Measurements from ENCODE around the gene DSN1. TPM values are rescaled to one million over a fixed set of nuclear protein-coding genes. Genes with fewer than 3 reads are reported as not detected.

DSN1 gene
- total and polyA plus RNA-seq, 2 of the 8 experiments (the other 6 are each of a cell fraction or from before 2014, with no cell fraction given): 12.0 to 26.2 TPM

- no peak overlapping the region for H3K4me3 ChIP-seq (ENCODE audit: extremely low read depth in 1 of 4, insufficient read depth in 2 of 4, low read depth in 3 of 4, low read length in 4 of 4)
- H2BK120ac ChIP-seq (replicated peaks; ENCODE audit: low read depth, low read length): no peak overlapping the region
- H3K79me2 ChIP-seq (ENCODE audit: control insufficient read depth in 1 of 2, insufficient read depth in 2 of 2, low read length in 2 of 2): no peaks in the 10 kb centered on the region
- ChIA-PET POLR2A (ENCODE audit: partially characterized antibody) (interaction anchor here (0.7 to 1.0 kb wide), 2 partner anchors 56 to 76 kb away, joined by 3 read pairs; no protein-coding TSS in a partner anchor), CTCF (ENCODE audit: partially characterized antibody) (interaction anchor here (0.6 to 4.5 kb wide), 46 partner anchors 8 to 569 kb away, joined by 3 to 44 read pairs (median 5); a partner anchor contains a TSS)
- no peaks in the 10 kb centered on the region for H3K27me3 ChIP-seq (replicated peaks in 1 of 4; ENCODE audit: control insufficient read depth in 3 of 4, extremely low read depth in 1 of 4, insufficient read depth in 3 of 4, low read length in 3 of 4)
- no peak overlapping the region; the same call in 1 of the 2 replicates for H3K18ac ChIP-seq (ENCODE audit: extremely low read depth, low read length)
- WGBS, 2 experiments (ENCODE audit: extremely low coverage in 1 of 2, insufficient coverage in 1 of 2, insufficient read length in 1 of 2, insufficient replicate concordance in 2 of 2, low coverage in 1 of 2, low lambda C conversion rate in 2 of 2, missing lambda C conversion rate in 1 of 2): 87% methylated on average over 14 of the region's 19 CpGs; no CpG with 5 or more reads in 1 of the 2 experiments
- DNase-seq (ENCODE audit: low read depth in 1 of 2, low spot score in 2 of 2) (peak; percentile 29 to 93), FAIRE-seq (no peak)
- H3K4me1 ChIP-seq (replicated peaks in 1 of 4; ENCODE audit: control insufficient read depth in 3 of 4, insufficient read depth in 4 of 4, low read length in 3 of 4): no peaks in the 10 kb centered on the region
- H2BK12ac ChIP-seq (ENCODE audit: low read depth, low read length): no peak overlapping the region; the same call in 1 of the 2 replicates
- H4K5ac ChIP-seq (ENCODE audit: insufficient read length, low read depth, low read length): no peak overlapping the region
- H3K56ac ChIP-seq (replicated peaks; ENCODE audit: insufficient read length, low read depth, low read length): no peak overlapping the region
- H4K8ac ChIP-seq (ENCODE audit: extremely low read depth, insufficient read depth, low read length): no peak overlapping the region
- H2BK20ac ChIP-seq (ENCODE audit: low read length): no peak overlapping the region
- no peak overlapping the region for H4K91ac ChIP-seq (replicated peaks; ENCODE audit: insufficient read length, low read length)
- H2BK15ac ChIP-seq (ENCODE audit: low read length): no peak overlapping the region
- H3K9ac ChIP-seq (replicated peaks in 1 of 4; ENCODE audit: extremely low read depth in 1 of 4, low read depth in 3 of 4, low read length in 3 of 4): no peak overlapping the region
- H3K23ac ChIP-seq (ENCODE audit: insufficient read length): no peak overlapping the region
- no peak overlapping the region for H2AK5ac ChIP-seq (ENCODE audit: low read depth, low read length)
- no peak overlapping the region for H3K14ac ChIP-seq (ENCODE audit: insufficient read length)
- no peak overlapping the region for H2AFZ ChIP-seq (ENCODE audit: low read length)
- H3K4ac ChIP-seq (replicated peaks; ENCODE audit: insufficient read length, low read depth, low read length): no peak overlapping the region
- H3K9me3 ChIP-seq (ENCODE audit: insufficient read depth in 2 of 2, low read depth in 1 of 2, low read length in 1 of 2): no peaks in the 10 kb centered on the region
- no peaks in the 10 kb centered on the region for H4K20me1 ChIP-seq (replicated peaks in 1 of 2; ENCODE audit: control insufficient read depth in 1 of 2, insufficient read depth in 2 of 2, low read length in 2 of 2)
- 0 out of 2 replicates have a peak, but pooled peaks cover 2% of the 10 kb centered on the region for H3K79me1 ChIP-seq (ENCODE audit: low read depth, low read length)
- H3K36me3 ChIP-seq (ENCODE audit: control insufficient read depth in 2 of 4, insufficient read depth in 4 of 4, low read length in 3 of 4): peaks cover 2 to 39% (median 17%) of the 10 kb centered on the region in 4 experiments; a peak in 7 of 8 replicates
- no peak overlapping the region for H2BK5ac ChIP-seq (ENCODE audit: low read depth, low read length)
- no peak overlapping the region for H3K27ac ChIP-seq (ENCODE audit: low read depth, low read length)
- no peaks in the 10 kb centered on the region for H3K23me2 ChIP-seq (ENCODE audit: low read depth, low read length)
- H3K4me2 ChIP-seq (ENCODE audit: insufficient read depth in 1 of 2, low read depth in 2 of 2, low read length in 2 of 2): no peak overlapping the region
- TF ChIP-seq TEAD4 (IDR thresholded peaks at IDR 0.05; ENCODE audit: low read depth, low read length) (0 out of 2 replicates have a peak, but pooled peaks have one; percentile 3), RAD21 (IDR thresholded peaks at IDR 0.05 in 1 of 2, conservative IDR thresholded peaks at IDR 0.05 in 1 of 2; ENCODE audit: low read depth in 2 of 2, low read length in 2 of 2) (peak; percentile 50 to 63; a peak in 3 of 4 replicates), CTCF (IDR thresholded peaks at IDR 0.05; ENCODE audit: control extremely low read depth in 1 of 3, insufficient read depth in 1 of 3, low read depth in 1 of 3, low read length in 3 of 3) (peak; percentile 82 to 84 (median 83)), E2F6 (IDR thresholded peaks at IDR 0.05) (no peak), CEBPB (IDR thresholded peaks at IDR 0.05; ENCODE audit: low read depth, low read length) (peak; percentile 66; the same call in 1 of the 2 replicates), ASH2L (IDR thresholded peaks at IDR 0.05; ENCODE audit: low read length) (no peak), TBP (IDR thresholded peaks at IDR 0.05; ENCODE audit: low read depth, low read length) (no peak)
These were observed 35.0 kb upstream of the DSN1 start for GRCh38 chr20:36808317-36809257.

Measured in H1 (cell line).